NCI-H524 (cell line): ENCODE data around the gene CFAP410.

Experiments
- DNase-seq, 2 experiments: peaks; one replicate each; lab custom pipeline; 2025; lab: John Stamatoyannopoulos, UW

The CFAP410 gene

GRCh38 chr21:44299085-44299457, 40.1 kb downstream of the CFAP410 start:
- no peak for DNase-seq

DNA sequence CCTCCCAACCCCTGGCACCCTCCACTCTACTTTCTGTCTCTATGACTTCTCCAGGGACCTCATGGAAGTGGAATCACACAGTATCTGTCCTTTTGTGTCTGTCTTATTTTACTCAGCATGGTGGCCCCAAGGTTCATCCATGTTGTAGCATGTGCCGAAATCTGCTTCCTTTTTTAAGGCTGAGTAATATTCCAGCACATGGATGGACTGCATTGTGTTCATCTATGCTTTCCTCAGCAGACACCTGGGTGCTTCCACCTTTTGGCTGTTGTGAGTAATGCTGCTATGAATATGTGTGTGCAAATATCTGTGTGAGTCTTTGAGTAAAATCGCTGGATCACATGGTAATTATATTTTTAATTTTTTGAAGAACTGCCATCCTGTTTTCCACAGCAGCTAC, 40.9 kb downstream of the CFAP410 start:
- DNase-seq: peak in 1 of 2 experiments; percentile 25

GRCh38 chr21:44297525-44298290, 41.5 kb downstream of the CFAP410 start:
- DNase-seq: peak; percentile 58 to 87

DNA sequence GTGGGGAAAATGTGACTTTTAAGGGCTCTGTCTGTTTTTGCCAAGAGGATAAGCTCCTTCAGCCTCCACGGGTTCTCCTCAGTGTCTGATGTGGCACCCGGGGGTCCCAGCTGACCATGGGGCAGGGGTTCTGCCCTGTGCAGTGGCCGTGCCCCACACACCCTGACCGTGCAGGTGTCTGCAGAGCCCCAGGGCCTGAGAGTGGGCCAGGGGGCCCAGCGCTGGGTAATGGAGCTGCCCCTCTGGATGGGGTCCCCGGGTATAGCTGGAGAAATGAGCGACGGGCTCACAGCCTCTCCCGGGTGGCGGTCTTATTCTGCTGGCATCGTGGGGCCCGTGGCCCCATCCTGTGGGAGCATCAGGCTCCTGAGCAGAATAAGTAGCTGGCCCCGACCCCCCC, 42.3 kb downstream of the CFAP410 start:
- DNase-seq: no peak

DNA sequence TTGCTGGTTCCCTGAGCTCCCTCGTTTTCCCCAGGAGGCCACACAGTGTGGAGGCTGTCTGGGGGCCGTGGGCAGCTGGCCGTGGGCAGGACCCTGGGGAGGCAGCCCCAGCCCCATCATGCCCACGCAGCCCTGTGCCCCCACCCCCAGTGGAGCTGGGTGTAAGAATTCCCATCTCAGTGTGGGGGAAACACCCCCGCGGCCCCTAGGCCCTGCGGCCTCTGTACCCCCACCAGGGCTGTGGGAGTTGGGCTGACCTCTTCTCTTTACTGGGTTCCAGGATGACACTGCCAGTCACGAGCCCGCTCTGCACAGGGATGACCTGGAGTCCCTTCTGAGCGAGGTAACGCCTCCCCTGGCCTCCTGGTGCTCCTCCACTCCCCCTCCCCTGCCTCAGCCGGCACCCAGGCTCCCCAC, 43.1 kb downstream of the CFAP410 start:
- DNase-seq: no peak

DNA sequence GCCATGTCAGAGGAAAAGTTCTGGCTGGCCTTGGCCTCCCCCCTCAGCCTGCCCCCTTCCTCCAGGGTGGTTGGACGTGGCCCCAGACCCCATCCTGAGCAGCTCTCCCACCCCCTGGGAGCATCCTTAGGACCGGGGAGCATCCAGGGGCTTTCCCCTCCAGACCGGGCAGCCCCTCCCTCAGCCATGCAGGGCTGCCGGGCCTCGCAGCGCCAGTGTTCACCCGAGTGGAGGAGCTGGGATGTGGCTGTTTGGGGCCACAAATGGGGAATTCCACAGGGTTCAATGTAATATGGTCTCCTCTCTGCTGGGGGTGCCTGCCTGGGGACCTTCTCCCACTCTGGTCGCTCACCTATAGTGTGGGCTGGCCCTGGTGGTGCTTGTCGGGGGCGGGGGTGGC, 43.5 kb downstream of the CFAP410 start:
- no peak for DNase-seq

GRCh38 chr21:44295163-44295573, 44.0 kb downstream of the CFAP410 start:
- peak; percentile 69 to 88 for DNase-seq

GRCh38 chr21:44294391-44295162, 44.6 kb downstream of the CFAP410 start:
- no peak for DNase-seq

DNA sequence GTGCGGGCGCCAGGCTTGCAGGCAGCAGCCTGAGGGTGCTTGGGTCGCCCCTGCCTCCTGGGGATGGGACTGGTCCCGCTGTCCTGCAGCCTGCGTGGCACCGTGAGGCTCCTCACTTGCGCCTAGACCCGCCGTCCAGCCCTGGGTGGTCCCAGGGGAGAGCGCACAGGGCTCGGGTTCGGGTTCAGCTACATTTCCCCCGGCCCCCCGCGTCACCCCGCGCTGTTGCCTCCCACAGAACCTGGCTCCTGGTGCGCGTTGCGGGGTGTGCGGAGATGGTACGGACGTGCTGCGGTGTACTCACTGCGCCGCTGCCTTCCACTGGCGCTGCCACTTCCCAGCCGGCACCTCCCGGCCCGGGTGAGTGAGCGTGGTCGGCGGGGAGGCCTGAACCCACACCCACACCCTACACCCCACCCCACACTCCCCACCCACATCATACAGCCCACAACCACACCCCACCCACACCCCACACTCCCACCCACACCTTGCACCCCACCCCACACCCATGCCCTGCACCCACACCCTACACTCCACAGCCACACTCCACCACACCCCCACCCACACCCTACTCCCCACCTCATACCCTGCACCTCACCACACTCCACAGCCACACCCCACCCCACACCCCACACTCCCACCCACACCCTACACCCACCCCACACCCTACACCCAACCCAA, 45.5 kb downstream of the CFAP410 start:
- no peak for DNase-seq

DNA sequence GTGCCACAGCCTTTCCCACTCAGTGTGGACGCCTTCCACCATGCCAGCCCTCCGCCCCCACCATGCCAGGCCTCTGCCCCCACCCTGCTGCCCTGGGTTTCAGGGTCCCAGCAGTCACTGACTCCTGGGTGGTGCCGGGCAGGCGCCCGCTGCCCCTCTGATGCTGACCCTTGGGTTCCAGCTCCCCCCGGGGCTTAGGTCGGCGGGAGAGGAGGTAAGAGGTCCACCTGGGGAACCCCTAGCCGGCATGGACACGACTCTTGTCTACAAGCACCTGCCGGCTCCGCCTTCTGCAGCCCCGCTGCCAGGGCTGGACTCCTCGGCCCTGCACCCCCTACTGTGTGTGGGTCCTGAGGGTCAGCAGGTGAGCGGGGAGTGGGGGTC, 46.4 kb downstream of the CFAP410 start:
- DNase-seq: no peak

DNA sequence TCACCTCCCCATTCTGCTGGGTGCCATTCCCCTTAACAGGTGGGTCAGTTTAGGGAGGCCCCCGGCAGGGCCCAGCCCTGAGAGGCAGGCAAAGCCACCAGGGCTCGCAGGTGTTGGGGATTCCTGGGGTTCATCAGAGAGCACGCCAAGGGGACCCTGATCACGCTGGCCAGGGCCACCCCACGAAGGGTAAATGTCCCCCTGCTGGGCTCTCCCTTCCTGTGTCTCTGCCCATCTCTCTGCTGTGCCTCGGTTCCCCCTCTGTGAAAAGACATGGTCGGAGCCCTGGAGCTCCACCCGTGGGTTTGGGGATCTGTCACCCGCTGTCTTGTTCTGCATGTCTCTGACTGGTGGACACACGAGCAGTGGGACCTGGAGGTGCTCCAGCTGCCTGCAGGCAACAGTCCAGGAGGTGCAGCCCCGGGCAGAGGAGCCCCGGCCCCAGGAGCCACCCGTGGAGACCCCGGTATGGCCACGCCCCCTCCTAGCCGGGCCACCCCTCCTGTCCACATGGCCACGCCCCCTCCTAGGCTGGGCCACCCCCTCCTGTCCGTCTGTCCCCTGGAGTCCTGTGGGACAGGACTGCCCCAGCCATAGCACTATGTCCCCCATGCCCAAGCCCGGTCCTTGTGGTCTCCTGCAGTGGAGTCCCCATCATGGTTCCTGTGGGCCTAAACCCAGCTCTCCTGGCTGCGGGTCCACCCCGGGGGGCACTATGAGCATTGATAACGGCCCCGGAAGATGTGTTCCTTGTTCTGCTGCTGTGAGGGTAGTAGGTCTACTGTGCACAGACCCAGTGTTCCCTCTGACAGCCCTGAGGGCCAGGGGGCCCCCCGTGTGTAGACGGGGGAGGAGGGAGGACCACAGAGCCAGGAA, 47.0 kb downstream of the CFAP410 start:
- no peak for DNase-seq

DNA sequence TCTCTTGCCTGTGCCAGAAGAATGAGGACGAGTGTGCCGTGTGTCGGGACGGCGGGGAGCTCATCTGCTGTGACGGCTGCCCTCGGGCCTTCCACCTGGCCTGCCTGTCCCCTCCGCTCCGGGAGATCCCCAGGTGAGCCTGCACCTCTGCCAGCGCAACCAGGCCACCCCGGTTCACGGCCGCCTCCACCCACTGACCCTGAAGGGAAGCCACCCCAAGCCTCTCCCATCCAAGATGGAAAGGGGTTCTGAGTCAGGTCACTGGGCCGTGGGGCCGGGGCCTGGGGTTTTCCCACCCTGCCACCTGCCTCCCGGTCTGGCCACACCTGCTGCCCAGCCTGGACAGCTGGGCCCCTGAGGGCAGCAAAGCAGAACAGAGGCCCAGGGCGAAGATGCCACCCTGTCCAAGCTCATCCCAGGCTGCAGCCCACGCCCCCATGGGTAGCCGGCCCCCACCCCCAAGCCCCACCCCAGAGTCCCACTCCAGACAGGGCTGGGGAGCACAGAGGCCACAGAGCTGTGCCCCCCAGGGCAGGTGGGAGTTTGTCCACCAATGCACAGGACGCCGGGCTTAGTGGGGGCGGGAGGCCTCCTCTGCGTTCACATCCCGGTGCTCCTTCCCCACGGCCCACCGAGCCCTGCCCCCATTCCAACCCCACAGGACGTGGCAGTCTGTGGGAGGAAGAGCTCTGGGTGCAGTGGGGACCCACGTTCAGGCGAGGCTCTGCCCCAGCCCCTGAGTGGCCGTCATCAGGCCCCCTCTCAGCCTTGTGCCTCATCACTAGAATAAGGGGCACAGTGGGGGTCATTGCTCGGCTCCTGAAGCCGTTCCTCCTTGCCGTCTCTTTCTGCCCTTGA, 47.9 kb downstream of the CFAP410 start:
- DNase-seq: no peak

DNA sequence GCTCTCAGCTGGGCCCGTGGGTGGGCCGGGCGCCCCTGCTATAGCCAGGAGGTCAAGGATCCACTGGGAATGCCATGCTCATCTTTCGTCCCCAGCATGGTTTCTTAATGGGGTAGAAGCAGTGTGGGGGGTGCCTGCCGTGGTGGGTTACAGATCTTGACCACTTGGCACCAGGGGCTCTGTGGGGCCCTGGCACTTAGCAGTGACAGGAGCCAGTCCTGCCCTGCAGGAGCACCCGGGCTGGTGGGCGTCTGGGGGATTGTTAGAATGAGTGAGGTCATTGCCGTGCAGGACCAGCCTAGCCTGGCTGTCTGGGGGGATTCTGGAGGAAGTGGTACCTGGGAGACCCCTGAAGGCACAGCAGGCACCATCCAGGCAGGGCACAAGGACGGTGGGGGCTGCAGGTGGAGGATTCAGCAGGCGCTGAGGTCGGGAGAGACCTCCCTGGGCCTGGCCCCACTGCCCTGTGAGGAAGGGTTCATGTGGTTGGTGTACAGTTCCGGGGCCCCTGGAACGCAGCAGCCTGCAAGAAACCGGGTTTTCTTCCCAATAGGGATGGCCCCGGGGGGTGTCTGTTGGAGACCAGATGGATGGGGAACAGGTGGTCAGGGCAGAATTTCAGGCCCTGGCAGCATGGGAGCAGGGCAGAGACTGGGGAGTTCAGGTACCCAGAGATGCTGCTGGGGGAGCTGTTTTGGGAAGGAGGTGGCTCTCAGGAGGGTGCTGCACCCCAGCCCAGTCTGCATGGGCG, 48.7 kb downstream of the CFAP410 start:
- peak in 1 of 2 experiments; percentile 31 for DNase-seq

- DNase-seq: no peak
Measured at GRCh38 chr21:44289381-44290010, 49.7 kb downstream of the CFAP410 start.

DNA sequence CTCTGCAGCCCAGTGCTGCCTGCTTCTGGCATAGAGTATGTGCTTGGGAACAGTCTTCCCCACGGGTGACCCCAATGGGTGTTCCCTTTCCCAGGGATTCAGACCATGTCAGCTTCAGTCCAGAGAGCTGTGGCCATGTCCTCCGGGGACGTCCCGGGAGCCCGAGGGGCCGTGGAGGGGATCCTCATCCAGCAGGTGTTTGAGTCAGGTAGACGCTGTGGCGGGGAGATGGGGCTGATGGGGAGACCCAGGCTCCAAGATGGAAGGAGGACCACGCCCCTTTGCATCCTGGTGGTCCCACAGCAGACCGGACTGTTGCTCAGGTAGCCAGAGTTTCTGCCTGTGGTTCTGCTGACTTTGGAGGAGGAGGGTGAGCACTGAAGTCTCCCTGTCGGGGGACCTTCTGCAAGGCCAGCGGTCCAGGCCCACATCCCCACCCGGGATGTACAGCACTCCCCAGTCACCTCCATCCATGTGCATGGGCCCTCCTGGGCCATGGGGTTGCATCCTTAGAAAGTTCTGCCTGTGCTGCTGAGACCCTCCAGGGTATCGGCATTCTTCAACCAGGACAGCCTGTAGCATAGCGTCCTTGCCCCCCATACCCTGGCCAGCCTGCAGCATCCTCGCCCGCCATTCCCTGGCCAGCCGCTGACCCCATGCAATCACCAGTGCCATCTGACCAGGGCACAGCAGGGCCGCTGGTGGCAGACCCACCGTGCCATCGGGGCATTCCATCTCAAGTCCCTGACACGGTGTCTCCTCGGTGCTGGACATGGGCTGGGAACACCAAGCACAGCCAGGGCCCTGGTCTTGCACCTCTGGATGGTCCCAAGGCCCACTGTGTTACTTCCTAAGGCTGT, 50.7 kb downstream of the CFAP410 start:
- no peak for DNase-seq

DNA sequence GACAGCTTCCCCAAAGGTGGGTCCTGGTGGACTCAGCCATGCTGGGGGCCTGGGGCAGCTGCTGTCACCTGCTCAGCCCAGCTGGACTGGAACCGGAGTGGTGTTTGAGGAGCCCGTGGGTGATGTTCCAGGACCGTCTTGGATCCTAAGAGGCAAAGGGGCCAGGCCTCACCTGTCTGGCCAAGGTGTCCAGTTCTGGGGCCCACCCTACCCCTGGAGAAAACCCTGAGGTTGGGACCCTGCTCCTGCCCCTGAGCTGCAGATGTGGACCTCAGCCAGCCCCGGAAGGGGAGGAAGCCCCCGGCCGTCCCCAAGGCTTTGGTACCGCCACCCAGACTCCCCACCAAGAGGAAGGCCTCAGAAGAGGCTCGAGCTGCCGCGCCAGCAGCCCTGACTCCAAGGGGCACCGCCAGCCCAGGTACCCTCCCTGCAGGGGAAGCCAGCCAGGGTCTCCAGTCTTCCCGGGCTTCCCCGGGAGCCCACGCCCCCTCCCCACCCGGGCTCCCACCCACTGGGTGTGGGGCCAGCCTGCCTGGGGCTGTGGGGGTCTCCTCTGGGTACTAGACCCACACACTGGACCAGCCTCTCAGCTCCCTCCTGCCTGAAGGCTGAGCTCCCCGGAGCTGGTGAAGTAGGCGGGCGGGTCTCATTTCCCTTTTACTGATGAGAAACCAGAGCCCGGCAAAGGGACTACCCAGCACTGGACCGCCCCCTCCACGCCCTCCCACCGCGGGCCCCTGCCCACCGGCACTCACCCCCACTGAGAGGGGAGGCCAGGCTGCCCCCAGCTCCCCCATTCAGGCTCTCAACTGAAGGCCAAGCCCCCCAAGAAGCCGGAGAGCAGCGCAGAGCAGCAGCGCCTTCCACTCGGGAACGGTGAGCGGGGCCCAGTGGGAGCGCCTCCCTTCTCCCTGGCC, 52.2 kb downstream of the CFAP410 start:
- DNase-seq: no peak

GRCh38 chr21:44286086-44286715, 53.0 kb downstream of the CFAP410 start:
- DNase-seq: no peak
